ENCODE measurements around the gene ZBTB7B.
"Not testable (repeated sequence)": the region's sequence is repeated elsewhere in the genome, so short reads cannot be mapped to it uniquely, and the experiment has no call there.

Gene ZBTB7B

DNA sequence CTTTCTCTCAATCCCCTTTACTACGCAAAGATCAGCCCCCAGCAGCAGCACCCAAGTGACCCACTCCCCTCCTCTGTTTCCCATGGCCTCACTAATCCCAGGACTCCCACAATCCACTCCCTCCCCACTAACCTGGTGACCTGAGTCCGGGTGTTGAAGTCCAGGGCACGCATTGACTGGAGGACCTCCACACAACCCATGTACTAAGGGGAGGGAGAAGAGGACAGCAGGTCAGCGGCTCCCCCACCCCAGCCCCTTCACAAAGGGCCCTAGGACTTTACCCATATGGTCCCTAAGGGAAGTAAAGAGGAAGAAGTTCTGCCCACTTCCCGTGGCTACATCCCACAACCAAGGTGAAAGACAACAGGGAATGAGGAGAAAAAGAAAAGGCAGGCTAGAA lies 33.4 kb upstream of the ZBTB7B start:
- DNase-seq (ENCODE audit: low spot score), result no peak

DNA sequence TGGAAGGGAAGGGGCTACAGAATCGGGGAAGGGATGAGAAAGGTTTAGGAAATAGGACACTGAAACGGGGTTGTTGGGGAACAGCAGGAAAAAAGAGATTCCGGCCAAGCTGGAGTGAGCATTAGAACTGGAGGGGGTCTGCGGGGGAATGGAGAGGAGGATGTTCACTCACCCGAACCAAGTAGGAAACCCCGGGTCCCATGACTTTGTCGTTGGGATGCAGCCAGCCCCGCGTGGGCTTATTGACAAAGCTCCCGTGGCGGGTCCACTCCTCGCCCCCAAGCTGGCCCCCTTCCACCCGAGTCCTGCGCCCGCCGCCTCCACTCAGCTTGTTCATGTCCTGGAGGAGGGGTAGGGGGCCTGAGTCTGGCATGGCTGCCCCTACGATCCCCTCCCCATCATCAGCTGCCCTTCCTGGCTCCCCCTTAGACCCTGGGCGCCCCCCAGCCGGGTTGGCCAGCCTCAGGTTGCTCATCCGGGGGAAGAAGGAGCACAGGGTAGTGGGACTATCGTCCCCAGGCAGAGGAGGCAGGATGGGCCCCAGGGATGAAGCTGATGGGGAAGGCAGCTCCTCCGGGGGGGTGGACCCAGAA lies 32.6 kb upstream of the ZBTB7B start:
- DNase-seq (ENCODE audit: low spot score), result no peak

DNA sequence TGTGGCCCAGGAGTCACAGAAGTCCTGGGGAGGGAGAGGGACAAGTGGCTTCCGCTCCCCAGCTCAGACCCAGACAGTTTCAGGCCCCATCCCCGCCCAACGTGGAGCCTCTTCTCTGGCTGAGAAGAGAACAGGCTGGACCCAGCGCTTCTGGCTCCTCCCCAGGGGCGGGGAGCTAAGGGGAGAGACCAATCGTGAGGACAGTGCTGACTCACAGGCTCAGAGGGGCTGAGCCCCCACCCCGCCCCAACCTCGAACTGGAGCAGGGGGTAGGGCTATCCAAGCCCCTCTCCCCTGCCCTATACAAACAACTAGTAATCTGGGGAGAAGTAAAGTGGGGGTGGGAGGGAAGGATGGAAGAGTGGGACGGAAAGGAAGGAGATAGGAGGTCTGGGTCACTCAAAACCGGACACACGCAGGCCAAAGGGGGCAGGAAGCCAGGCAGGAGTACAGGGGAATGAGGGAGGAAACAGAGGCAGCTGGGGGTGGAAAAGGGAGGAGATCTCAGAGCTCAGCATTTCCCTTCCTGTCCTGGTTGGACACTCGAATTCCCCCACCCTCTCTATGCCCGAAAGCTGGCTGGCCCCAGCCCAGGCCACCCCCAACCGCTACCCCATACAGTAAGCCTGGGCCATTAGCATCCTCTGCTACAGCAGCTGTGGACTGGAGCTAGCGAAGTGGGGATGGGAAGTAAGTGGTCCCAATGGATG lies 31.8 kb upstream of the ZBTB7B start, which contains the start of gene SHC1:
TSS of gene SHC1 (minus strand) at position 117 of the 710 bp plus-strand sequence. CDS start 221 bp downstream, outside the sequence.
- no peak for DNase-seq (ENCODE audit: low spot score)

DNA sequence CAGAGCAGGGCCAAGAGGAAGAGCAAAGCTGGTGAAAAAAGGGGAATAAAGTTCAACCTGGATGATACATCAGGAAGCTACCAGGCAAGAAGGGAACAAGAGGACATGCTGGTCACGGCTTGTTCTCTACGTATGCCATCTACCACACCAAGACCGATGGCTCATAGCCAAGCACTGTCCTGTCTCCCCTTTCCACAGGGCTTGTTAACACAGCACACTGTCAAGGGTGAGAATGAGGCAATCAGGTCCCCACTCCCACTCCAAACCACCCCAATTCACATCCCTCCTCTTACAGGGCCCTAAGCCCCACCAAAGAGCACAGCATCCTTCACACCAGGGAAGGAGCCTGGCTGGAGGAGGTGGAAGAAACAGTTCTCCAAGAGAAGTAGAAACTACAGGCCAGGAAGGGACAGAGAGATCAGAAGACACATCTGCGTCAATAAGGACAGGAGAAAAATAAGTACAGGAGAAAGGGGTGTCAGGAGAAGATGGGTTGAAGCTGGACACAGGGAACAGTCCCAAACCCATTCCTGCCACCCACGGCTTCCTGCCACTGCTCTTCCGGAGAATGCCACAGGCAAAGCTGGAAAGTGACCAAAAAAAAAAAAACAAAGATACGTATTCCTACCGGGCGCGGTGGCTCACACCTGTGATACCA lies 31.1 kb upstream of the ZBTB7B start:
- DNase-seq (ENCODE audit: low spot score), result no peak

DNA sequence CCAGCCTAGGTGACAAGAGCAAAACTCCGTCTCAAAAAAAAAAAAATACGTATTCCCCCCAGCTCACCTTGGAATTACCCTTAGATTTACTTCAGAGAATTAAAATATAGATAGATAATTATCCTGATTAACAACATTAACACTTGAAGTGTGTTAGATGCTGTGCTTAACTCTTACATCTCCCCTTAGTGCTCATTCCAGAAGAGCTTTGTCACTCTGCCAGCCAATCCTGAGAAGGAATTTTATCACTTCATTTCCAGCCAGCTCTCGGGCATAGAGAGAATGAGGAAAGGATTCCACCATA lies 30.4 kb upstream of the ZBTB7B start:
- DNase-seq (ENCODE audit: low spot score), result no peak

DNA sequence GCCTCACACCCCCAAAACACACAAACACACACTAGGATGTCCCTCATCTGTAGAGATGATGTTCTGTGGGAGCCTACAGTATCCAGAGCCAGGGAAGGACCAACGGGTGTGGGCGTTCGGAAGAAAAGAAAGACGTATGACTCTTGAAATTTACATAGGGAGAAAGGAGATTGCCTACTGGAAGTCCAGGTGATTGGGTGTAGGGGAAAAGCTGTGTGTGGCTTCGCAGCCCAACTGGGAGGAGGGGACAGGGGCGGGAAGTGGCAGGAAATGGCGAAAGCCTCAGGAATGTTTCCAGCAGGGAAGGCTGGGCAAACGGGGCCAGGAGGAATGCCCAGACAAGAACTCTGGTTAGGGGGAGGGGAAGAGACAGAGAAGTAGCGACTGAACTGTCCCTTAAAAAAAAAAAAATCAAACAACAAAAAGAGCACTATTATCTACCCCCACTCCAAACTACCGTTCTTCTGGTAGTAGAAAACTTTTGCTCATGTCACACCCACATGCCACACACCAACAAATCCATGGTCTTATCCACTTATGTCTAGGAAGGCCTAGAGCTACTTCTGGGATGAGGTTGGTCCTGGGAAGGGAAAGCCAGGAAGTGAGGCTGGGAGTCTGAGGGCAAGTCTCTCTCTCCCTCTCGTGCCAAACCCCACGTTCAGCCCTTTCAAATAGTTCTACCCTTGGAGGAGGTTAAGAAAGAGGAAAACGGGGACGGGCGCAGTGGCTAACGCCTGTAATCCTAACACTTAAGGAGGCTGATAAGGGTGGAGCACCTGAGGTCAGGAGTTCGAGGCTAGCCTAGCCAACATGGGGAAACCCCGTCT lies 29.9 kb upstream of the ZBTB7B start:
- DNase-seq (ENCODE audit: low spot score), result peak; percentile 92

DNA sequence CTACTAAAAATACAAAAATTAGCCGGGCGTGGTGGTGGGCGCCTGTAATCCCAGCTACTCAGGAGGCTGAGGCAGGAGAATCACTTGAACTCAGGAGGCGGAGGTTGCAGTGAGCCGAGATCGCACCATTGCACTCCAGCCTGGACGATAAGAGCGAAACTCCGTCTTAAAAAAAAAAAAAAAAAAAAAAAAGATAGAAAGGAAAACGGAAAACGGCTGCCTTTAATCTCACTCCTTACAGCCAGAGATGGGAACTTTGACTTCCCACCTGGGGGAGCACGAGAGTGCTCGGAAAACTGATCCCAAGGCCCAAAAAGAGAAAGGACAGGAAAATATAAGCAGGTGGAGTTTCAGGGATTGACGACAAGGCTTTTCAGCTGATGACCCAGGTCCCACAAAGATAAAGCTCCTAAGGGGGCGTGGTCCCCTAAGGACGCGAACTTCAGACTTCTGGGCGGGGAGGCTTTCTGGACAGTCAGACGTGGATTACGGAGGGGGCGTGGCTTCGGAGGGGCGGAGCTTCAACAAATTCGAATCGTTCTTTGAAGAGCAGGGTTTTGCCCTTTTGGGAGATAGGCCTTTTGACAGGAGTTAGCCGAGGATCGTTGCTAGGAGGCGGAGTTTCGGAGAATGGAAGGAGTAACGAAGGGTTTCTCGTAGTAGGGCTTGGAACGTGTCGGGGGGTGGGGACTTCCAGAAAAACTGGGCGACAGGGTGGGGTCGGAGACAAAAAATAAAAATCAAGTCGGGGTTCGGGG lies 29.1 kb upstream of the ZBTB7B start:
- DNase-seq (ENCODE audit: low spot score), result peak; percentile 98

DNA sequence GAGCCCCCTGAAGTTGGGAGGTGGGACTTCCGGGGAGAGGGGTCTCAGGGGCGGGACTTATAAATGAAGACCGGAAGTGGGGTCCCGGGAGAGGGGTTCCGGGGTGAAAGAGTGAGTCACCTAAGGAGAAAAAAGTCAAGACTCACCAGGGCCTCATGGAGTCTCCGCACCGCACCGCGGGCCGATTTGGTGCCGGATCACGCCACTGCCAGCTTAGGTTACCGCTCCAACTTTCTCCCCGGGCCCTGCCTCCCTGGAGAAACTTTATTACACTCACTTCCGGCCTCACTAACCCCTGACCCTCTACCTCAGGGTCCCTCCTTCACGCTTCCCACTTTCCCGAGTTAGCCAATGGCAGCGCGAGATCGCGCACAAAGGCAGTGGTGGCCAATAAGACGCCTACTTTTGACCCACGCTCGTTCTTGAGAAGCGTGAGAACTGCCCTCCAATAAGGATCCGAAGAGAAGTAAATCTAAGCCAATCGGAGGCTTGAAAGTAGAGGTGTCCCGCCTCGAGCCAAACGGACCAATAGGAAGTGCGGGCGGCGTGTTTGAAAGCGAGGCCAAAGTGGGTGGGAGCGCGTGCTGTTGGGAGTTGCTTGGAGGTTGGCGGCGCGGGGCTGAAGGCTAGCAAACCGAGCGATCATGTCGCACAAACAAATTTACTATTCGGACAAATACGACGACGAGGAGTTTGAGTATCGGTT lies 28.3 kb upstream of the ZBTB7B start, which contains the start of gene CKS1B:
TSS of gene CKS1B (plus strand) at position 580 of the 706 bp plus-strand sequence. CDS start at position 645, 65 bp downstream.
- DNase-seq (ENCODE audit: low spot score), result peak; percentile 99

DNA sequence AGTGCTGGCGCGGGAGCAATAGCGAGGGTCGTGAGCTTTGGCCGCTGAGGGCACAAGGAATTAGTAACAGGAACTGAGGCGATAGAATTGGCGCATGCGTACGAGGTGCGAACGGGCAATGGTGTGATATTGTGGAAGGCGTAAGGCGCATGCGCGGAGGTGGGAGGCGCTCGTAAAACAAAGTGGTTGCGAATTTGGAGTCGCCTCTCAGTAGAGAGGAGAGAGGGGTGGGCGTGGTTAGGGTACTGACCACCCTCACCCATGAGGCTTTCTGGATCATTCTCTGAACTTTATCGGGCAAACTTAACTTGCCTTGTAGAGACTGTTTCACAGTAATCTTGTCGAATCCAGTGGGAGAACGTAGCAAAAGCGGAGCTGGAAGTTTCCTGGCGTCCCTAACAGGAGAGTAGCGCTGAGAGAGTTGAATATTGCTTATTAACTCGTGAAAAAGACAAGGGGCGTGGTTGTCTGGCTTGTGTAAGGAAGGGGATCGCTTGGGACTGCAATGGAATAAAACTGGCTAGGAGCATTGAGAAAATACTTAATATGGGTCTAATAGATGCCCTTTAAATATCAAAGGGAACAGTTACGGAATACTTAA lies 27.7 kb upstream of the ZBTB7B start:
- DNase-seq (ENCODE audit: low spot score), result peak; percentile 98

DNA sequence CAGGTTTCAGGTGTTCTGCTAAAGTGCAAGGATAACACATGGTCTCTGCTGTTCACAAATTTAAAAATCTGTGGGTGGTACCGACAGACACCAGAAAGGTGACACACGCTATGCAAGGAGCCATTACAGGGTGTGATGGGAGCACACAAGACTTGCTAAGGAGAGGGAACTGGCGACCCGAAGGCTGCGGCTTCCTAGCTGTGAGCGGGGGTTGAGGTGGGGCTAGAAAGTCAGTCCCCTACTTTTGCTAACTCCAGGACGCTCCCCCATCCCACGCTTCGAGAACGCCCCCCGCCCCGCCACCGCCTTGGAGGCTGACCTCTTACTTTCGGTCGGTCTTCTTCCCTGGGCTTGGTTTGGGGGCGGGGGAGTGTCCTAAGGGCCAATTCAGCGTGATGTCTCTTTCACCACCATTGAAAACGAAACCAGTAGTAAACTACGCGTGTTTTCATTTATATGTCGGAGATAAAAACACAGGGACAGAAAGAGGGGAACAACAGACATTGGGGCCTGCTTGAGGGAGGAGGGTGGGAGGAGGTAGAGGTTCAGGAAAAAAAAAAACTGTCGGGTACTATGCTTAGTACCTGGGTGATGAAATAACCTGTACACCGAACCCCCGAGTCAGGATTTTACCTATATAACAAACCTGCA lies 27.1 kb upstream of the ZBTB7B start:
- peak; percentile 49 for DNase-seq (ENCODE audit: low spot score)

DNA sequence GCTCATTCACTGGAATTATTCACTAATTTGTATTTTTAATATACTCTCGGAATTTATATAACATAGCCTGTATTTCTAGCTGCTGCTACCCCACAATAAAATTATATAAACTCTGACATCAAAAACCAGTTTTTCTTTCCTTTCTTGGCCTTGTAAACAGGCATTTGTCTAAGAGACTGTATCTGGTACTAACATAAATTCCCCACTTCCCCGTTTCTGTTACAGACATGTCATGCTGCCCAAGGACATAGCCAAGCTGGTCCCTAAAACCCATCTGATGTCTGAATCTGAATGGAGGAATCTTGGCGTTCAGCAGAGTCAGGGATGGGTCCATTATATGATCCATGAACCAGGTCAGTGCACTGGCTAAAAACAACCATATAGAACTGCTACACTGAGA lies 24.8 kb upstream of the ZBTB7B start:
- not testable (repeated sequence) for DNase-seq (ENCODE audit: low spot score)

DNA sequence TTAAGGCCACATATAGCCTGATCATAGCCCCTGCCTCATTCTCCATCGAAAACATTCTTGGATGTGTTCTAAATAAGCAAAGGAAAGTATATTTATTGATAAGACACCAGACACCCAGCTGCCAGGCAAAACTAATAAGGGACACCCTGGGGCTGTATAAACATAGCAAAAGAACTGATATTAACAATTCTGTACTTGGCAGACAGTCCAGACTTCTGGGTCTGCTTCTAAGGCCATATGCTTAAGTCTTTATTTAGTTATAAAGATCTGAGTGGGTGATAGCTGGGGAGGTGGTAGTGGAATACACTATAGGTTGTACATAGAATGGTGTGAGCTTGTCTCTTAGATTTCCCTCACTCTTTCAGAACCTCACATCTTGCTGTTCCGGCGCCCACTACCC lies 24.2 kb upstream of the ZBTB7B start:
- no peak for DNase-seq (ENCODE audit: low spot score)

DNA sequence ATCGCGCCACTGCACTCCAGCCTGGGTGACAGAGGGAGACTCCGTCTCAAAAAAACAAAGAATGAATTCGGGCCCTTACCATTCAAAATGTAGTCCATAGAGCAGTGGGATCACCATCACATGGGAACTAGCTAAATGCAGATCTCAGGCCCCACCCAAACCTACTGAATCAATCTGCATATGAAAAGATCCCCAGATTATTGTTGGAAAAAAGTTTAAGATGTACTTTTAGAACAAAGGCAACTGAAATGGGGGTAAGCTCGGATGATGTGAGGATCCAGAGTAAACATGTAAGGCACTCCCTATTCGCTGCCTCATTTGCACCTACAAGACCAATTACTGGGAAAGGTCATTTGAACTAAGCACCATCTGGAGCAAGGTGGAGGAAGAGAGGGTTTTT lies 20.3 kb upstream of the ZBTB7B start:
- no peak for DNase-seq (ENCODE audit: low spot score)

DNA sequence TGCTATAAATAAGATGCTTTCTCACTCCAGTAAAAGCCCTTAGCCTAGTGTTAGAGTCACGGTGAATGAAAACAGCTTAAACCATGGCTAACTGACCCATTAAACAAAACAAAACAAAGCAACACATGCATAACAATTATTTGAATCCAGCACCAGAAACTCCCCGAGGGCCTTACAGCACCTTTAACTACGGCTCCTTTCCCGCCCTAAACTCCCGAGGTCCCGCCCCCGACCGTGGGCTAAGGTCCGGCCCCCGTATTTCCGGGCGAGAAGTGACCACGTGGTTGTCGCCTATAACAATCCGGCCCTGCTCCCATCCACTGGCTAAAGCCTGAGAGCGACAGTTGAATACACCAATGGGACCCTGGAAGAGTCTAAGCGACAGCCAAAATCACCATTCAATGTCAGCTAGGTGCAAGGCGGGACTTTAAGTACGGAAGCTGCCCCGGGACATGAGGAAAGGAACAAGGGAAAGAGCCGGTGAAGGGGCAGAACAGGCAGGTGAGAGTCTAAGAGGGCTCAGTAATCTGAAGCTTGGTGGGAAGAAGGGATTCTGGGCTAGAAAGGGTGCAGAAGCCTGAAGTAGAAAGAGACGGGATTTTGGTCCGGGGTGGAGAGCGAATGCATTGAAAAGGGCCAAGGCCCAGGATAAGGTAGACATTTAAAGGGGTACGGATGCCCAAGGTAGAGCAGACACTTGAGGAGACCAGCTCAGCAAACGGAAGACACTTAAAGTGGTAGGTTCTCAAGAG lies 19.5 kb upstream of the ZBTB7B start, which contains the start of gene FLAD1:
TSS of gene FLAD1 (plus strand) at position 448 of the 752 bp plus-strand sequence. CDS start 351 bp downstream, outside the sequence.
- DNase-seq (ENCODE audit: low spot score), result peak; percentile 99

DNA sequence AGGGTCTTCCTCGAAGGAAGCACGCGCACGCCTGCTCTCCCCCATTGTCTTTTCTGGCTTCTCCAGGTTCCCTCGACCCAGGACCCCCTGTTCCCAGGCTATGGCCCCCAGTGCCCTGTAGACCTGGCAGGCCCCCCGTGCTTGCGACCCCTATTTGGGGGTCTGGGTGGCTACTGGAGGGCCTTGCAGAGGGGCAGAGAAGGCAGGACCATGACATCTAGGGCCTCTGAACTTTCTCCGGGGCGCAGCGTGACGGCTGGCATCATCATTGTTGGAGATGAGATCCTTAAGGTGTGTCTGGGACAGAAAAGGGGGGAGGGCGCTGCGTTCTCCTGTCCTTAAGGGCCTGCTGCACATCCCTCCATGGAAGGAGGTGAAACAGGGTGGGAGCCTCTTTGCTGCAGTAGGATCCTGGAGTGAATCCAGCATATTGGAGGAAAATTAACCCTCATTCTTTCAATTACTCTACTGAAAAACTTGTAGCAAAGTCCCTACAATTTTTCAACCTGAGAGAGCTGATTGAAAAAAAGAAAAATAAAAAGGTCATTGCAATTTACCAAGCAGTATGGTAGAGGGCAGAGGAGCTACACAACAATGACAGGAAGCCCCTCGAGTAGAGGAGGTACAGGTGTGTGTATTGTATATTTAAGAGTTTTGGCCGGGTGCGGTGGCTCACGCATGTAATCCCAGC lies 18.7 kb upstream of the ZBTB7B start:
- no peak for DNase-seq (ENCODE audit: low spot score)

DNA sequence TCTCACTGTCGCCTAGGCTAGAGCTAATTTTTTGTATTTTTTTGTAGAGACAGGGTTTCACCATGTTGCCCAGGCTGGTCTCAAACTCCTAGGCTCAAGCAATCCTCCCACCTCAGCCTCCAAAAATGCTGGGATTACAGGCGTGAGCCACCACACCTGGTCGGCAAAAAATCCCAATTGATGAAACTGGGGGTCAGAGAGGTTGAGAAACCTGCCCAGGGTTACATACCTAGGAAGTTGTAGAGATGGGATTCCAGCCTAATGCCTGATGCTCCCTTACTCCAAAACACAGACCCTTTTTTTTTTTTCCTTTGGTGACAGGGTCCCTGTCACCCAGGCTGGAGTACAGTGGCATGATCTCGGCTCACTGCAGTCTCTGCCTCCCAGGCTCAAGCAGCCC lies 15.9 kb upstream of the ZBTB7B start:
- not testable (repeated sequence) for DNase-seq (ENCODE audit: low spot score)

DNA sequence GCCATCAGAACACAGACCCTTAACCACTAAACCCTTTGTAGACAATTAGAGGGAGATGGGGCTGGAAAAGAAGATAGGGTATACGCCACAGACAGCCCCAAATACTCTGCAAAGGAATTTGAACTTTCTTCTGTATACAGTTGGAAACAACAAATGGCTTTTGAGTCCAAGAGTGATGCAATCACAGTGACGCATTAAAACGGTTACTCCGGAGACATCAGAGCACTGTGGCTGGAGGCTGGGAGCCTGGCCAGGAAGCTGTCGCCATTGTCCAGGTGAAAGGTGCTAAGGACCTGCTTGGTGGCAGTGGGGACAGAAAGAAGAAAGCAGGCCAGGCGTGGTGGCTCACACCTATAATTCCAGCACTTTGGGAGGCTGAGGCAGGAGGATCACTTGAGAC lies 15.3 kb upstream of the ZBTB7B start:
- no peak for DNase-seq (ENCODE audit: low spot score)
